ACC112 (cell line): ENCODE results near the gene MCF2L.
"Not testable (repeated sequence)": the region's sequence is repeated elsewhere in the genome, so short reads cannot be mapped to it uniquely, and the experiment has no call there.

Experiments used
- H2AFZ ChIP-seq: fragments of 200-600 bp; sonication (generic); one replicate; pipeline ENCODE4 v1.6.0; 2017; ENCODE audit warnings: antibody characterized with exemption, low read length; ENCODE audit not compliant: unreplicated experiment
- H3K27ac ChIP-seq: fragments of 200-600 bp; sonication (generic); 2 replicates; pipeline ENCODE4 v1.5.1; 2014; ENCODE audit warnings: low read depth, mild to moderate bottlenecking, antibody characterized with exemption, low read length, moderate library complexity
- H3K27me3 ChIP-seq: fragments of 200-600 bp; sonication (generic); 2 replicates; pipeline ENCODE4 v1.6.1; 2014; ENCODE audit warnings: mild to moderate bottlenecking, antibody characterized with exemption, low read length, moderate library complexity, mixed read lengths; ENCODE audit not compliant: insufficient read depth
- H3K36me3 ChIP-seq: fragments of 200-600 bp; sonication (generic); 2 replicates; pipeline ENCODE4 v1.6.1; 2016; ENCODE audit warnings: mild to moderate bottlenecking, antibody characterized with exemption, low read length, moderate library complexity, mixed read lengths; ENCODE audit not compliant: insufficient read depth
- H3K4me1 ChIP-seq: fragments of 200-600 bp; sonication (generic); one replicate; pipeline ENCODE4 v1.6.1; 2016; ENCODE audit warnings: low read length, mixed read lengths; ENCODE audit not compliant: insufficient read depth, unreplicated experiment, control insufficient read depth
- H3K4me3 ChIP-seq: fragments of 200-600 bp; sonication (generic); 2 replicates; pipeline ENCODE4 v1.5.1; 2014; ENCODE audit warnings: mild to moderate bottlenecking, low read depth, low read length
- H3K79me2 ChIP-seq: fragments of 200-600 bp; sonication (generic); one replicate; pipeline ENCODE4 v1.6.0; 2016; ENCODE audit warnings: low read length; ENCODE audit not compliant: control insufficient read depth, unreplicated experiment, insufficient read depth

MCF2L gene

GRCh38 chr13:113074876-113075275 lies 105.9 kb downstream of the MCF2L start:
- Histone ChIP-seq H3K4me3 (no peak overlapping the region), H3K79me2 (no peaks in the 10 kb centered on the region), H3K27me3 (peaks cover 4% of the 10 kb centered on the region; the same call in 1 of the 2 replicates), H3K36me3 (no peaks in the 10 kb centered on the region), H3K4me1 (no peaks in the 10 kb centered on the region), H2AFZ (no peak overlapping the region), H3K27ac (no peak overlapping the region)

GRCh38 chr13:113075711-113076110 lies 106.7 kb downstream of the MCF2L start:
- Histone ChIP-seq H3K36me3 (no peaks in the 10 kb centered on the region), H2AFZ (no peak overlapping the region), H3K27me3 (peaks cover 4% of the 10 kb centered on the region; the same call in 1 of the 2 replicates), H3K79me2 (no peaks in the 10 kb centered on the region), H3K4me1 (no peaks in the 10 kb centered on the region), H3K4me3 (no peak overlapping the region), H3K27ac (no peak overlapping the region)

- no peak overlapping the region for H3K27ac ChIP-seq
- H3K36me3 ChIP-seq: no peaks in the 10 kb centered on the region
- no peaks in the 10 kb centered on the region for H3K4me1 ChIP-seq
- H3K27me3 ChIP-seq: peaks cover 4% of the 10 kb centered on the region; the same call in 1 of the 2 replicates
- no peaks in the 10 kb centered on the region for H3K79me2 ChIP-seq
- no peak overlapping the region for H2AFZ ChIP-seq
- H3K4me3 ChIP-seq: no peak overlapping the region
Measured at GRCh38 chr13:113076681-113077401, 107.8 kb downstream of the MCF2L start.

- Histone ChIP-seq H3K4me1 (no peaks in the 10 kb centered on the region), H3K27ac (no peak overlapping the region), H3K79me2 (no peaks in the 10 kb centered on the region), H3K4me3 (no peak overlapping the region), H3K27me3 (no peaks in the 10 kb centered on the region), H3K36me3 (no peaks in the 10 kb centered on the region), H2AFZ (no peak overlapping the region)
Measured at GRCh38 chr13:113077566-113077952, 108.5 kb downstream of the MCF2L start.

- no peaks in the 10 kb centered on the region for H3K4me1 ChIP-seq
- no peaks in the 10 kb centered on the region for H3K27me3 ChIP-seq
- H3K36me3 ChIP-seq: no peaks in the 10 kb centered on the region
- no peak overlapping the region for H2AFZ ChIP-seq
- no peak overlapping the region for H3K27ac ChIP-seq
- no peaks in the 10 kb centered on the region for H3K79me2 ChIP-seq
- no peak overlapping the region for H3K4me3 ChIP-seq
Measured at GRCh38 chr13:113077953-113078901, 109.2 kb downstream of the MCF2L start.

- no peak overlapping the region for H3K4me3 ChIP-seq
- no peak overlapping the region for H3K27ac ChIP-seq
- no peak overlapping the region for H2AFZ ChIP-seq
- no peaks in the 10 kb centered on the region for H3K27me3 ChIP-seq
- H3K36me3 ChIP-seq: no peaks in the 10 kb centered on the region
- H3K79me2 ChIP-seq: no peaks in the 10 kb centered on the region
- H3K4me1 ChIP-seq: no peaks in the 10 kb centered on the region
Measured at GRCh38 chr13:113078902-113079780, 110.1 kb downstream of the MCF2L start.

- H3K27me3 ChIP-seq, H2AFZ ChIP-seq, H3K4me1 ChIP-seq, H3K4me3 ChIP-seq, H3K27ac ChIP-seq, H3K36me3 ChIP-seq, H3K79me2 ChIP-seq: not testable (repeated sequence)
Measured at GRCh38 chr13:113079781-113080080, 110.7 kb downstream of the MCF2L start.

GRCh38 chr13:113080361-113080831 lies 111.4 kb downstream of the MCF2L start:
- Histone ChIP-seq H3K27ac (no peak overlapping the region), H3K36me3 (no peaks in the 10 kb centered on the region), H3K4me3 (no peak overlapping the region), H3K4me1 (no peaks in the 10 kb centered on the region), H3K79me2 (no peaks in the 10 kb centered on the region), H3K27me3 (no peaks in the 10 kb centered on the region), H2AFZ (no peak overlapping the region)

GRCh38 chr13:113080901-113081521 lies 112.0 kb downstream of the MCF2L start:
- Histone ChIP-seq H3K36me3 (no peaks in the 10 kb centered on the region), H3K27ac (no peak overlapping the region), H3K4me3 (no peak overlapping the region), H2AFZ (no peak overlapping the region), H3K79me2 (no peaks in the 10 kb centered on the region), H3K4me1 (no peaks in the 10 kb centered on the region), H3K27me3 (no peaks in the 10 kb centered on the region)
